Right ventricle myocardium inferior (tissue), 1 donor: ENCODE measurements around the gene SMOC2. TPM values are rescaled to one million over a fixed set of nuclear protein-coding genes. Genes with fewer than 3 reads are reported as not detected.
A peak's percentile ranks its signal among the peaks of the same experiment; 100 is the strongest.
"Not testable (repeated sequence)": the region's sequence is repeated elsewhere in the genome, so short reads cannot be mapped to it uniquely, and the experiment has no call there.

Experiments used
- ATAC-seq: fragments of 200-7000 bp; cut with Tn5 transposase; one replicate; pipeline ENCODE4 v1.9.1; 2020; ENCODE audit warnings: mild to moderate bottlenecking, moderate library complexity
- DNase-seq: peaks from one replicate; pipeline ENCODE4 v3.0.0; 2021; ENCODE audit errors: missing footprints
- intact Hi-C: fragments of 100-400 bp; cut with DNase I; formaldehyde crosslinking; loops from one replicate; pipeline ENCODE4 v1.11.0; 2022
- total RNA-seq: library from RNA; stranded (reverse); fragmentation: NEBNext Ultra II Directional; extraction: Animal tissue kit (Norgen Biotek cat#: 25700); gene quantifications from one replicate; pipeline ENCODE4 v1.2.1, GENCODE V29; 2021
- donor health status: DM: no; HTN: yes; CAD: no; lungs with severe emphysema.

SMOC2 gene
- total RNA-seq, 1 donor from 2014 or later = 16.4 TPM

- ATAC-seq = no peak
- intact Hi-C loops = no loop called here
- DNase-seq = no peak
Observed at GRCh38 chr6:168550326-168550725, 109.3 kb downstream of the SMOC2 start.

GRCh38 chr6:168554472-168554871 is 113.5 kb downstream of the SMOC2 start:
- DNase-seq = no peak
- peak; percentile 88 for ATAC-seq
- intact Hi-C loops = no loop called here

GRCh38 chr6:168554898-168555617 is 114.1 kb downstream of the SMOC2 start:
- ATAC-seq (no peak), DNase-seq (no peak)
- intact Hi-C loops = no loop called here

GRCh38 chr6:168555618-168556273 is 114.8 kb downstream of the SMOC2 start:
- DNase-seq = no peak
- peak; percentile 18 for ATAC-seq
- intact Hi-C loops = no loop called here

- DNase-seq (no peak), ATAC-seq (no peak)
- intact Hi-C loops = no loop called here
Observed at GRCh38 chr6:168557512-168557911, 116.5 kb downstream of the SMOC2 start.

GRCh38 chr6:168558686-168559085 is 117.7 kb downstream of the SMOC2 start:
- intact Hi-C loops = no loop called here
- DNase-seq = no peak
- ATAC-seq = no peak

- peak; percentile 51 for ATAC-seq
- intact Hi-C loops = no loop called here
- no peak for DNase-seq
Observed at GRCh38 chr6:168559574-168560098, 118.7 kb downstream of the SMOC2 start.

GRCh38 chr6:168560126-168560525 is 119.1 kb downstream of the SMOC2 start:
- DNase-seq (no peak), ATAC-seq (no peak)
- intact Hi-C loops = no loop called here

GRCh38 chr6:168562576-168563151 is 121.7 kb downstream of the SMOC2 start:
- no peak for DNase-seq
- ATAC-seq = no peak
- intact Hi-C loops = no loop called here

- ATAC-seq = no peak
- DNase-seq = no peak
Observed at GRCh38 chr6:168563656-168564055, 122.7 kb downstream of the SMOC2 start.

GRCh38 chr6:168565112-168565511 is 124.1 kb downstream of the SMOC2 start:
- no peak for DNase-seq
- ATAC-seq = no peak
- intact Hi-C loops = no loop called here

More at GRCh38 chr6:168563656-168564055, 122.7 kb downstream of the SMOC2 start:
- intact Hi-C loops = no loop called here

- intact Hi-C loops = no loop called here
Observed at GRCh38 chr6:168570211-168570610, 129.2 kb downstream of the SMOC2 start.

GRCh38 chr6:168571268-168571667 is 130.3 kb downstream of the SMOC2 start:
- ATAC-seq (no peak), DNase-seq (no peak)
- intact Hi-C loops = no loop called here

More at GRCh38 chr6:168570211-168570610, 129.2 kb downstream of the SMOC2 start:
- no peak for ATAC-seq
- no peak for DNase-seq

- intact Hi-C loops, DNase-seq, ATAC-seq: not testable (repeated sequence)
Observed at GRCh38 chr6:168573276-168573835, 132.4 kb downstream of the SMOC2 start.

- ATAC-seq (no peak), DNase-seq (no peak)
- intact Hi-C loops = no loop called here
Observed at GRCh38 chr6:168574075-168574698, 133.2 kb downstream of the SMOC2 start.

GRCh38 chr6:168574699-168575195 is 133.8 kb downstream of the SMOC2 start:
- DNase-seq = peak; percentile 71
- ATAC-seq = peak; percentile 74
- intact Hi-C loops = no loop called here

- no peak for DNase-seq
- intact Hi-C loops = no loop called here
- ATAC-seq = no peak
Observed at GRCh38 chr6:168575346-168576098, 134.5 kb downstream of the SMOC2 start.

GRCh38 chr6:168576388-168576787 is 135.4 kb downstream of the SMOC2 start:
- intact Hi-C loops = no loop called here
- no peak for ATAC-seq

More at GRCh38 chr6:168576388-168576787, 135.4 kb downstream of the SMOC2 start:
- DNase-seq = no peak
